ENCODE measurements around the gene TAC3. TPM values are rescaled to one million over a fixed set of nuclear protein-coding genes. Genes with fewer than 3 reads are reported as not detected.

The TAC3 gene
- total and polyA plus RNA-seq, 2 donors (not counting 3 experiments of a cell fraction or from before 2014, with no cell fraction given) = not detected

DNA sequence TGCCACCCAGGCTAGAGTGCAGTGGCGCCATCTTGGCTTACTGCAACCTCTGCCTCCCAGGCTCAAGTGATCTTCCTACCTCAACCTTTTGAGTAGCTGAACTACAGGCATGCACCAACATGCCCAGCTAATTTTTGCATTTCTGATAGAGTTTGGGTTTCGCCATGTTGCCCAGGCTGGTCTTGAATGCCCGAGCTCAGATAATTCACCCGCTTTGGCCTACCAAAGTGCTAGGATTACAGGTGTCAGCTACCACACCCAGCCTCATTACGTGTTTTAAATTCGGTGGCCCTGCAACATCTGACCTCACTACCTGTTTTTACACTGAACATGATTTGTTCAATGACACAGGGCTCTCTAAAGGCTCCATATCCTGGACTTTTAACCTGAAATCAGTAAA is 36.1 kb downstream of the TAC3 start:
- no peak for DNase-seq (ENCODE audit: low read depth, low spot score)
- dilution Hi-C loops (cut with MboI; ENCODE audit: extremely low pct_ligation_motif_present, low sequenced_read_pairs) = no loop called here
- Histone ChIP-seq H3K4me2 (ENCODE audit: insufficient read depth, low read length) (no peak overlapping the region), H3K9me3 (replicated peaks; ENCODE audit: control insufficient read depth, insufficient read depth, low read length) (no peaks in the 10 kb centered on the region), H3K4me1 (ENCODE audit: control insufficient read depth, extremely low read depth, insufficient read depth, low read length) (no peaks in the 10 kb centered on the region), H3K9me1 (replicated peaks; ENCODE audit: control insufficient read depth, extremely low read depth, insufficient read depth, low read length) (no peaks in the 10 kb centered on the region), H3K9ac (replicated peaks; ENCODE audit: extremely low read depth, insufficient read depth, low read length) (no peak overlapping the region), H2AFZ (ENCODE audit: low read depth, low read length) (no peak overlapping the region), H3K27ac (ENCODE audit: insufficient read depth, low read depth, low read length) (no peak overlapping the region), H4K20me1 (replicated peaks; ENCODE audit: control insufficient read depth, extremely low read depth, insufficient read depth, low read length) (no peaks in the 10 kb centered on the region), H3K4me3 (replicated peaks in 1 of 3; ENCODE audit: insufficient read depth in 1 of 3, low read depth in 1 of 3, low read length in 3 of 3) (no peak overlapping the region), H3K27me3 (ENCODE audit: control insufficient read depth in 2 of 2, insufficient read depth in 2 of 2, low read length in 2 of 2) (no peaks in the 10 kb centered on the region), H3K36me3 (ENCODE audit: control insufficient read depth in 2 of 2, extremely low read depth in 1 of 2, insufficient read depth in 2 of 2, low read length in 2 of 2) (no peaks in the 10 kb centered on the region), H3K79me2 (ENCODE audit: control insufficient read depth, insufficient read depth, low read length) (no peaks in the 10 kb centered on the region)
- no peak for FAIRE-seq
- TF ChIP-seq FOS (IDR thresholded peaks at IDR 0.05; ENCODE audit: borderline replicate concordance, insufficient read depth, low read length) (no peak), MYC (IDR thresholded peaks at IDR 0.05; ENCODE audit: low read depth, low read length) (no peak), JUN (IDR thresholded peaks at IDR 0.05; ENCODE audit: borderline replicate concordance, insufficient read depth, insufficient read length, low read depth) (no peak), GATA2 (IDR thresholded peaks at IDR 0.05; ENCODE audit: insufficient read depth, insufficient read length, low read depth, low read length) (no peak)
- TF ChIP-seq, protein P1, sequence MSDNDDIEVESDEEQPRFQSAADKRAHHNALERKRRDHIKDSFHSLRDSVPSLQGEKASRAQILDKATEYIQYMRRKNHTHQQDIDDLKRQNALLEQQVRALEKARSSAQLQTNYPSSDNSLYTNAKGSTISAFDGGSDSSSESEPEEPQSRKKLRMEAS (IDR thresholded peaks at IDR 0.05; ENCODE audit: insufficient read depth, insufficient read length) = no peak
- ChIA-PET CTCF (no interaction called here), POLR2A (no interaction called here)
- no TSS peak for BruUV-seq (replicated peaks)
- intact Hi-C loops (cut with micrococcal nuclease) = no loop called here

DNA sequence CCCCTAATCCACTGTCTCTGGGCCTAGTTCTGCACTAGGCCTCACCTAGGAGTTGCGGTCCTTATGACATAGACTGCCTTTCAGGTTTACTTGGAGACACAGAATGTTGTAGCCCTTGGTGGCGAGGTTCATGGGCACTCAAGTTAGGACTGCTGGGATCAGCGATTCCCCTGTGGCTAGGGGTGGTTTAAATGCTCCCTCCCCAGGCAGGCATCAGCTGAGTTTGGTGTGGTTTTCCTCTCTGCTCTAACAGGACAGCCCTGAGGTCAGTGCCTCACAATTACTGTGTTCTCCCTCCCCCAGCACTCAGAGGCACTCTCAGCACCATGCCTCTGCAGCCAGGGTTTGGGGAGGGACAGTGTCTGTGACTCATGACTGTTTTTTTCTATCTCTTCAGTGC is 36.7 kb downstream of the TAC3 start:
- no peaks in the 10 kb centered on the region for H3K79me2 ChIP-seq (ENCODE audit: control insufficient read depth, insufficient read depth, low read length)
- no peak overlapping the region for H3K4me3 ChIP-seq (replicated peaks in 1 of 3; ENCODE audit: insufficient read depth in 1 of 3, low read depth in 1 of 3, low read length in 3 of 3)
- ChIA-PET CTCF (interaction anchor here (1.8 kb wide), 1 partner anchor 8 kb away, joined by 6 read pairs; no protein-coding TSS in a partner anchor), POLR2A (no interaction called here)
- dilution Hi-C loops (cut with MboI; ENCODE audit: extremely low pct_ligation_motif_present, low sequenced_read_pairs) (no loop called here), intact Hi-C loops (cut with micrococcal nuclease) (no loop called here)
- H2AFZ ChIP-seq (ENCODE audit: low read depth, low read length) = no peak overlapping the region
- no peak for DNase-seq (ENCODE audit: low read depth, low spot score)
- H3K9me3 ChIP-seq (replicated peaks; ENCODE audit: control insufficient read depth, insufficient read depth, low read length) = no peaks in the 10 kb centered on the region
- BruUV-seq (replicated peaks) = no TSS peak
- H3K27ac ChIP-seq (ENCODE audit: insufficient read depth, low read depth, low read length) = no peak overlapping the region
- H3K27me3 ChIP-seq (ENCODE audit: control insufficient read depth in 2 of 2, insufficient read depth in 2 of 2, low read length in 2 of 2) = no peaks in the 10 kb centered on the region
- H3K36me3 ChIP-seq (ENCODE audit: control insufficient read depth in 2 of 2, extremely low read depth in 1 of 2, insufficient read depth in 2 of 2, low read length in 2 of 2) = no peaks in the 10 kb centered on the region
- no peaks in the 10 kb centered on the region for H4K20me1 ChIP-seq (replicated peaks; ENCODE audit: control insufficient read depth, extremely low read depth, insufficient read depth, low read length)
- no peaks in the 10 kb centered on the region for H3K9me1 ChIP-seq (replicated peaks; ENCODE audit: control insufficient read depth, extremely low read depth, insufficient read depth, low read length)
- no peak for FAIRE-seq
- H3K4me2 ChIP-seq (ENCODE audit: insufficient read depth, low read length) = no peak overlapping the region
- H3K4me1 ChIP-seq (ENCODE audit: control insufficient read depth, extremely low read depth, insufficient read depth, low read length) = no peaks in the 10 kb centered on the region
- TF ChIP-seq FOS (IDR thresholded peaks at IDR 0.05; ENCODE audit: borderline replicate concordance, insufficient read depth, low read length) (no peak), GATA2 (IDR thresholded peaks at IDR 0.05; ENCODE audit: insufficient read depth, insufficient read length, low read depth, low read length) (no peak), MYC (IDR thresholded peaks at IDR 0.05; ENCODE audit: low read depth, low read length) (no peak), JUN (IDR thresholded peaks at IDR 0.05; ENCODE audit: borderline replicate concordance, insufficient read depth, insufficient read length, low read depth) (no peak), POLR2A (IDR thresholded peaks at IDR 0.05; ENCODE audit: low read depth, low read length) (no peak), EZH2 (IDR thresholded peaks at IDR 0.05; ENCODE audit: borderline replicate concordance, low read depth, low read length, severe bottlenecking) (no peak), POLR2AphosphoS5 (IDR thresholded peaks at IDR 0.05; ENCODE audit: insufficient read depth, low read depth, low read length) (no peak)
- TF ChIP-seq, protein P1 (IDR thresholded peaks at IDR 0.05; ENCODE audit: insufficient read depth, insufficient read length) = no peak
- TF ChIP-seq, protein P2, sequence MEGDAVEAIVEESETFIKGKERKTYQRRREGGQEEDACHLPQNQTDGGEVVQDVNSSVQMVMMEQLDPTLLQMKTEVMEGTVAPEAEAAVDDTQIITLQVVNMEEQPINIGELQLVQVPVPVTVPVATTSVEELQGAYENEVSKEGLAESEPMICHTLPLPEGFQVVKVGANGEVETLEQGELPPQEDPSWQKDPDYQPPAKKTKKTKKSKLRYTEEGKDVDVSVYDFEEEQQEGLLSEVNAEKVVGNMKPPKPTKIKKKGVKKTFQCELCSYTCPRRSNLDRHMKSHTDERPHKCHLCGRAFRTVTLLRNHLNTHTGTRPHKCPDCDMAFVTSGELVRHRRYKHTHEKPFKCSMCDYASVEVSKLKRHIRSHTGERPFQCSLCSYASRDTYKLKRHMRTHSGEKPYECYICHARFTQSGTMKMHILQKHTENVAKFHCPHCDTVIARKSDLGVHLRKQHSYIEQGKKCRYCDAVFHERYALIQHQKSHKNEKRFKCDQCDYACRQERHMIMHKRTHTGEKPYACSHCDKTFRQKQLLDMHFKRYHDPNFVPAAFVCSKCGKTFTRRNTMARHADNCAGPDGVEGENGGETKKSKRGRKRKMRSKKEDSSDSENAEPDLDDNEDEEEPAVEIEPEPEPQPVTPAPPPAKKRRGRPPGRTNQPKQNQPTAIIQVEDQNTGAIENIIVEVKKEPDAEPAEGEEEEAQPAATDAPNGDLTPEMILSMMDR (IDR thresholded peaks at IDR 0.05; ENCODE audit: extremely low read depth in 1 of 2, insufficient read depth in 1 of 2, low read depth in 1 of 2, low read length in 2 of 2) = no peak
- H3K9ac ChIP-seq (replicated peaks; ENCODE audit: extremely low read depth, insufficient read depth, low read length) = no peak overlapping the region

Data from endothelial cell of umbilical vein (primary cell).